ENCODE measurements around the gene TINAGL1.

DNA sequence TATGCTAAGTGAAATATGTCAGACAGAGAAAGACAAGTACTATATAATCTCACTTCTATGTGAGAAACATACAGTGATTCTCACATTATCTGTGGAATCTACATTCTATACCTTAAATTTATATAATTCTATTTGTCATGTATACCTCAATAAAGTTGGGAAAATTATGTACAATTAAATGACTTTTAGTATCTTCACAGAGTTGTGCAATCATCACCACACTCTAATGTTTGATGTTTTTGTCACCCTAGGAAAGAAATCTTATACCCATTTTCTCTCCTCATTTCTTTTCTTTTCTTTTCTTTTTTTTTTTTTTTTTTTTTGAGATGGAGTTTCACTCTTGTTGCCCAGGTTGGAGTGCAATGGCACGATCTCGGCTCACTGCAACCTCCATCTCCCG, 37.0 kb upstream of the TINAGL1 start:
- no peak for TF ChIP-seq POLR2A (IDR thresholded peaks at IDR 0.05; ENCODE audit: low read depth)
- TF ChIP-seq, protein P1, sequence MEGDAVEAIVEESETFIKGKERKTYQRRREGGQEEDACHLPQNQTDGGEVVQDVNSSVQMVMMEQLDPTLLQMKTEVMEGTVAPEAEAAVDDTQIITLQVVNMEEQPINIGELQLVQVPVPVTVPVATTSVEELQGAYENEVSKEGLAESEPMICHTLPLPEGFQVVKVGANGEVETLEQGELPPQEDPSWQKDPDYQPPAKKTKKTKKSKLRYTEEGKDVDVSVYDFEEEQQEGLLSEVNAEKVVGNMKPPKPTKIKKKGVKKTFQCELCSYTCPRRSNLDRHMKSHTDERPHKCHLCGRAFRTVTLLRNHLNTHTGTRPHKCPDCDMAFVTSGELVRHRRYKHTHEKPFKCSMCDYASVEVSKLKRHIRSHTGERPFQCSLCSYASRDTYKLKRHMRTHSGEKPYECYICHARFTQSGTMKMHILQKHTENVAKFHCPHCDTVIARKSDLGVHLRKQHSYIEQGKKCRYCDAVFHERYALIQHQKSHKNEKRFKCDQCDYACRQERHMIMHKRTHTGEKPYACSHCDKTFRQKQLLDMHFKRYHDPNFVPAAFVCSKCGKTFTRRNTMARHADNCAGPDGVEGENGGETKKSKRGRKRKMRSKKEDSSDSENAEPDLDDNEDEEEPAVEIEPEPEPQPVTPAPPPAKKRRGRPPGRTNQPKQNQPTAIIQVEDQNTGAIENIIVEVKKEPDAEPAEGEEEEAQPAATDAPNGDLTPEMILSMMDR (IDR thresholded peaks at IDR 0.05) = no peak

Data from esophagus muscularis mucosa (tissue), 3 donors.